H54 (cell line): ENCODE data around the gene C2CD2.

ENCODE experiments used
- DNase-seq: peaks from one replicate; pipeline ENCODE4 v3.0.0; 2011; ENCODE audit warnings: low spot score, mixed read lengths; ENCODE audit not compliant: insufficient read length
- FAIRE-seq: peaks from 3 replicates; lab custom pipeline; 2011; peaks lifted over from hg19 to GRCh38; lab: Jason Lieb, UNC
- POLR2A ChIP-seq: IDR thresholded peaks from 2 replicates; pipeline ENCODE4 v1.6.1; 2011; ENCODE audit warnings: low read depth, mild to moderate bottlenecking, low read length

Gene C2CD2

GRCh38 chr21:41879190-41879998 is 74.4 kb downstream of the C2CD2 start, which contains the start of gene PRDM15:
Gene PRDM15 (minus strand): TSS chr21:41879344. CDS start chr21:41860363, 18,981 bp downstream.
- FAIRE-seq (no peak), DNase-seq (peak; percentile 94)
- TF ChIP-seq POLR2A = peak; percentile 5; the same call in 1 of the 2 replicates

GRCh38 chr21:41878831-41879189 is 75.0 kb downstream of the C2CD2 start:
- DNase-seq = peak; percentile 97
- peak; percentile 21; the same call in 1 of the 2 replicates for TF ChIP-seq POLR2A
- FAIRE-seq = no peak

DNA sequence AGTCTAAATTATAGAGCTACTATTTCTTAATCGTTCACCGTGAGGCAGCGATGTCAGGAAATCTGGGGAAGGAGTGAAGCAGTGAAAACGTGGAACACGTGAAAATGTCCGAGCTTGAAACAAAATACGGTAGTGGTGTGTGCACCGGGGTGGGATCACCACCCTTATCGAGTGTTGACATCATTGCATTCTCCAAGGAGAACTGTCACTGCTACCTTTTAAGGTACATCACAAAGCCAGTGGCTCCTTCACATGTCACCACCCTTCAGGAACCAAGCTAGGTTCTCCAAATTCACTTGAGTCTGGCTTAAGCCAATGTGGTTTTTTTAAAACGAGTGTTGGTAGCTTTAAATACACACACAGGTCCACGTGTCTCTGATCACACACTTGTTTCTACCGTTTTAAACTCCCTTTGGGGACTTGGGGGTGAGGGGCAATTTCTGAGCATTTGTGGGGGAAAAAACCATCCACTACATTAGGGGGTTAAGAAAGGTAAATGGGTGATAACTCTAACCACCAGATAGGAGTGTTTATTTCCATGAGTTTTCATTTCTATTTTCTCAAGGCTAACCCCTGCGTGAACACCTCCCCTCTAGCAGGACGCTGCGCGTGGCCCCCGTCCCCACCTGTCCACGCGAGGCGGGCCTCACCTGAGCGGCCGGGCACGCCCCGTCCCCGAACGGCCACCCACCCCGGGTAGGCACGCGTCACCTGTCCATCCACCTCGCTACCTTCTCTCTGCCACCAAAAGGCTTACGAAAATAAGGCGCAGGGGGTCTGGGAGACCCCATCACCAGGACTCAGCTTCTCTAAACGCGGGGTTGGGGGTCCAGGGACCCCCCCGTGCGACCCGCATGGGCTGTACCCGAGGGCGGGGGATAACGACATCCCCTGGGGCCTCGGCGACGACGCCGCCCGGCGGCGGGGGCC is 75.7 kb downstream of the C2CD2 start:
- no peak for TF ChIP-seq POLR2A
- FAIRE-seq = no peak
- peak; percentile 35 for DNase-seq

- DNase-seq = no peak
- no peak for TF ChIP-seq POLR2A
- FAIRE-seq = no peak
These were observed 76.7 kb downstream of the C2CD2 start for GRCh38 chr21:41876928-41877652.

DNA sequence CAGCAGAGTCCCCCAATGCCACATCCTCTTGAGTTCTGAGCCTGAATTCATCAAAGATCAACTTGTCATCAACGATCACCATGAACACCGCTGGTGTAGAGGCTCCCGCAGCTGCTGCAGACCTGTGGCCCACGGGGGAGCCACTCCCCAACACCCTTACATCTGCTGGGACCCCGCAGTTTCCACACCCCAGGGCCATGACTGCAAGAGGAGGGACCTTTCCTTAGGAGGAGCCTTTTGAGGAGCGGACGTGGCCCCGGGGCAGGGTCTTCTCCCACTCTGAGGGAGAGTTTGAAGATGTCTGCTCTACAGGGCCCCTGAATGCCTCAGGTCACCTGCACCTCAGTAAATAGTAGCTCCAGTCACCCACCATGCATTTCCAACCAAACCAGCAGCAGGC is 77.4 kb downstream of the C2CD2 start:
- FAIRE-seq (no peak), DNase-seq (no peak)
- no peak for TF ChIP-seq POLR2A

- no peak for TF ChIP-seq POLR2A
- FAIRE-seq = no peak
These were observed 78.7 kb downstream of the C2CD2 start for GRCh38 chr21:41875086-41875485.

GRCh38 chr21:41874611-41875010 is 79.2 kb downstream of the C2CD2 start:
- no peak for FAIRE-seq

More at GRCh38 chr21:41875086-41875485, 78.7 kb downstream of the C2CD2 start:
- DNase-seq = no peak

GRCh38 chr21:41873426-41873825 is 80.4 kb downstream of the C2CD2 start:
- no peak for TF ChIP-seq POLR2A
- no peak for DNase-seq
- no peak for FAIRE-seq

More at GRCh38 chr21:41874611-41875010, 79.2 kb downstream of the C2CD2 start:
- no peak for DNase-seq
- TF ChIP-seq POLR2A = no peak

DNA sequence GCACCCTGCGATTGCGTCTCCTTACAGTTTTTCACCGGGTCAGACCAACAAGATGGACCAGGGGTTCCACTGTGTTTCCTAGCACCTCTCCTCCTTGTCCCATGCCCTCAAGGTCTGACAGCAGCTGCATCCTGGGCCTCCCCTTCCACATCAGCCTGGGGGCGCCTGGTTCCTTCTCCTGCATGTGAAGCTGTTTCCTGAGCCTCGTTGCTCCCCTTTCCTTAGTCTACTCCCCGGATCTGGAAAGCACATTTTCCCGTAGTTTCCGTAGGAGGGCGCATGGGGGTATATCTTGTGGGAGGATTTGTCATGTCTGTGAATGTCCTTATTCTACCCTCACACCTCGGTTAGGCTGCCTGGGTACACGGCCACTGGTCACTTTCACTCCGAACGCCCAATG is 80.8 kb downstream of the C2CD2 start:
- FAIRE-seq (no peak), DNase-seq (no peak)
- no peak for TF ChIP-seq POLR2A

GRCh38 chr21:41871293-41872030 is 82.4 kb downstream of the C2CD2 start:
- TF ChIP-seq POLR2A = no peak
- DNase-seq (no peak), FAIRE-seq (no peak)

DNA sequence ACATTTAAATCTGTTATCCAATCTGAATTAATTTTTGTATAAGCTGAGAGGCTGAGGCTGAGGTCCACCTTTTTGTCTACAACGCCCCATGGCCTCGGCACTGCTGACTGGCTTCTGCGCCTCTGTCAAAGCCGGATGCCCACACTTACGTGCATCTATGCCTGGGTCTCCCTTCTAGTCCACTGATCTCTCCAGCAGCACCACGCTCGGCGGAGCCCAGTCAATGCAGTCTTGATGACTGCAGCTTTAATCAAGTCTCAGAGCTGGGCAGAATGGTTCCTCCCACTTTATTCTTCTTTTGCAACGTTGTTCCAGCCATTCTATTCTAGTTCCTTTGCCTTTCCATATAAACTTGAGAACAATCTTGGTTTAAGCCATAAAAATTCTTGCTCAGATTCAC is 84.0 kb downstream of the C2CD2 start:
- TF ChIP-seq POLR2A = no peak
- DNase-seq (no peak), FAIRE-seq (no peak)

DNA sequence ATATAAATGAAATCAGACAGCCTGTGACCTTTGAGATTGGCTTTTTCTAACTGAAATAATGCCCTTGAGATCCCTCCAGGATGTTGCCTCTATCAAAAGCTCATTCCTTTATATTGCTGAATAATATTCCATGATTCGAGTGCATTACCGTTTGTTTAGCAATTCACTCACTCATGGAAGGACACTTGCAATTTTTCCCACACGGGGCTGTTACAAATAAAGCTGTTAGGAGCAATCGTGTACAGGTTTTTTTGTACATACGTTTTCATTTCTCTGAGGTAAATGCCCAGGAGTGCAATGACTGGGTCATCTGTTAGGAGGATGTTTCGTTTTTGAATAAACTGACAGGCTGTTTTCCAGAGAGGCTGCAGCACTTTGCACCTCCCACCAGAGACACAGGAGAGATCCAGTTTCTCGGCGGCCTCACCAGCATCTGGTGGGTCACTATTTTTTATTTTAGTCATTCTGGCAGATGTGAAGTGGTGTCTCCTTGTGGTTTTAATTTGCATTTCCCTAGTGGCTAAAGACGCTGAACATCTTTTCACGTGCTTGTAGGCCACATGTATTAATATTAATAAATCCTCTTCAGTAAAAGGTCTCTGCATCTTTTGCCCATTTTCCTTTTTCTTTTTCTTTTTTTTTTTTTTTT is 85.6 kb downstream of the C2CD2 start:
- no peak for DNase-seq
- FAIRE-seq = no peak
- no peak for TF ChIP-seq POLR2A
